GM19463 (cell line): Measurements from ENCODE around the gene CREB3L1.
A peak's percentile ranks its signal among the peaks of the same experiment; 100 is the strongest.

Source experiments
- ATAC-seq: cut with Tn5 transposase; IDR thresholded peaks from one replicate; pipeline ENCODE4 v1.9.1; 2021; ENCODE audit warnings: mild to moderate bottlenecking, moderate library complexity; ENCODE audit not compliant: unreplicated experiment

The CREB3L1 gene

DNA sequence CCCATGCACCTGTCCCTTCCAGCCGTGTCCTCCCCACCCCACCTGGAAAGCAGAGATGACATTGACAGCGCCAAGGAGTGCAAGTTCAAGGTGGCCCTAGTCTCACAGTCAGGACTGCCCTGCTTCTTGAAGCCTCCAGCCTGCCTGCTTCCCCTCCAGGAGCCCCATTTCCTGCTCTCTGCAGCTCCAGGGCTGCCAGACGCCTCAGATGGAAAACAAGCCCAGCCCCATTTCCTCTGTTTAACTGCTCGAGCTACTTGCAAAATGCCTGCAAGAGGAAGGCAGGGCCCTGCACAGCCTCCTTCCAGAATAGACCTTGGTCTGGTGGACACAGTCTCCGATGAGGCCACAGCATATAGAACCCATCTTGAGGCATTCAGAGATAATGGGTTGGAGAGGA, 64.8 kb downstream of the CREB3L1 start:
- ATAC-seq: no peak

DNA sequence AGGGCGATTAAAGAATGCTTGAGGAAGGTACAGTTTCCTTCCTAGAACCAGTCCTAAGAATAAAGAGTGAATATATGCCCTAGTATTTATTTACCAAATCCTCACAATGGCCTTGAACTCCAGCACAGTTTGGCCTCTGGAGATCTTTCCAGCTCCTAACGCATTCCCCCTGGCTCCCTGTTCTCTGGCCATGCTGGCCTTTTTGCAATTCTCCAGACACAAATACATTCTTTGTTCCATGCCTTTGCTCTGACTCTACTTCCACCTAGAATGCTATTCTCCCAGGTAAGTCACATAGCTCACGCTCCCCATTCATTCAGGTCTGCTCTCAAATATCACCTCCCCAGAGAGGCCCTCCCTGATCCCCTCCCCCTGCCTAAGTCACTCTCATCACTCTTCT, 66.1 kb downstream of the CREB3L1 start:
- no peak for ATAC-seq

DNA sequence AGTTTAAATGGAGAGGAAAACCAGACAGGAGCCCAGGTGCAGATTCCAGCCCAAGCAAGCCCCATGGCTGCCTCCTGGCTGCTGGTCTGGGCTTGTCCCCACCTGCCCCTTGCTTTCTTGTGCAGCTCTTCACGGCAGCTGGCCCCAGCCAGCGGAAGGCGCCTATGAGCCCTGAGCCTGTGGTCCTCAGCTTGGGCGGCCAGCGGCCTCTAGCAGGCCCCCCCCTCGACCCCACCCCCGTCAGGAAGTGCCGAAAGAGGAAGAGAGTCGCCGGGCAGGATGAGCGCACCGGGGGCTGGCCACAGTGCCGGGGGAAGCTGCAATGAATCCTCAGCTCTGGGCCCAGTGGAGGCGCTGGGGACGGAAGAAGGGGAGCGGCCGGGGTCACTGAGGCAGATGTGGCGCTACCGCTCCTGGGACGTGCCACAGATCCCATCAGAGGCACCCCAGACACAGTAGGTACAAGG, 67.7 kb downstream of the CREB3L1 start:
- ATAC-seq: no peak

DNA sequence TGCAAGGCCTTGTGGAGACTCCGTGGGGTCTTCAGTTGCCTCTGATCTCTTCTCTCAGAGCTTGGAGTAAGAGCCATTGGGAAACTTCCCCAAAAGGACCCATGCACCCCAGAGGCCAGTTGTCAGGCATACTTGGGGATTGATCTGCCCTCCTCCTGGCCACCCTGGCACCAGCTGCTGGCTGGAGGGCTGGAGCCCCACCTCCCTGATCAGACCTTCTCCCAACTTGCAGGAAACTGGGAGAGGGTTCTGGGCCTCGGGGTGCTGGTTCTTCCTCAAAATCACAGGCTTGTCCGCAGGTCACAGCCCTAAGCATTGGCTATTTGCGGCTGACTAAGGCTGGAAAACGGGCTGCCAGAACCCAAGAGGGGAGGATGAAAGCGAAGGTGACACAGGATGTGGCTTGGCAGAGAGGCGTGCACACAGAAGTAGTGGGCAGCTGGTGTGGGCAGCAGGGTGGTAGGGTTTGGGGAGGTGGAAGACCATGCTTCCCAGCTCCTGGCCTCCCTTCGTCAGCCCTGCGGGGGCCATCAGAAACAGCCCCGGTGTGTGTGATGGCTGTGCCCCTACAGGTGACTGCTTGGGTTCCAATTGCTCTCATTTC, 68.5 kb downstream of the CREB3L1 start:
- ATAC-seq: no peak

DNA sequence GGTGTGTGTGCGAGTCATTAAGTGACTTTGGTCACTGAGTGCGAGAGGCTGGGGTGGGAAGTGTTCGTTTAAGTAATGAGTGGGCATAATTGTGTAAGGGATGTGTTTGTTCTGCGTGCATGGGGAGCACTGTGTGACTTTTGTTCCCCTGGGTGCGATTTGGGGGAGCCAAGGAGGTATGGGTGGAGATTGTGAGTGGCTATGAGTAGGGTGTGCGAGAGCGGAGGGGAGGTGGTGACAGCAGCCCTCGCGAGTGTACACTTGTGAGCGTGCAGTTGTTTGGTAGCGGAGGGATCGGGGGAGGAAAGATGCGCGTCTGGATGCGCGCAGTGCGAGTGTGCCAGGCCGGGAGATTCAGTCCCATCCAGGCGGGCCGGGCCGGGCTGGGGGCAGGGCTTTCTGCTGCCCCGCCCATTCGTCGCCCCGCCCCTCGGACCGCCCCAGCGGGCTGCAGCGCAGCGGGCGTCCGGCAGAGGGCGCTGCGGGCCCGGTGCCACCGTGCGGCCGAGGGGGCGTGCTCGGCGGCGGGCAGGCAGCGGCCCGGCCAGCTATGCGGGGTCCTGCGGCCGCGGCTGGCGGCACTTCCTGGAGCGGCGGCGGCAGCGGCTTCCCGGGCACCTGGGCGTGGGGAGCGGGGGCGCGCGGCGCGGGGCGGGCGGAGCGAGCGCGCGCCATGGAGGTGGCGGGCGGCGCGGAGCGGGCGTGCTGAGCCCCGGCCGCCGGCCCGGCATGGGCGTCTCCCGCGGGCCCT, 69.6 kb downstream of the CREB3L1 start, which contains the start of gene DGKZ:
Gene DGKZ (plus strand): TSS at position 578 of the 751 bp plus-strand sequence. CDS start 197 bp downstream, outside the sequence.
- ATAC-seq: peak; percentile 68

DNA sequence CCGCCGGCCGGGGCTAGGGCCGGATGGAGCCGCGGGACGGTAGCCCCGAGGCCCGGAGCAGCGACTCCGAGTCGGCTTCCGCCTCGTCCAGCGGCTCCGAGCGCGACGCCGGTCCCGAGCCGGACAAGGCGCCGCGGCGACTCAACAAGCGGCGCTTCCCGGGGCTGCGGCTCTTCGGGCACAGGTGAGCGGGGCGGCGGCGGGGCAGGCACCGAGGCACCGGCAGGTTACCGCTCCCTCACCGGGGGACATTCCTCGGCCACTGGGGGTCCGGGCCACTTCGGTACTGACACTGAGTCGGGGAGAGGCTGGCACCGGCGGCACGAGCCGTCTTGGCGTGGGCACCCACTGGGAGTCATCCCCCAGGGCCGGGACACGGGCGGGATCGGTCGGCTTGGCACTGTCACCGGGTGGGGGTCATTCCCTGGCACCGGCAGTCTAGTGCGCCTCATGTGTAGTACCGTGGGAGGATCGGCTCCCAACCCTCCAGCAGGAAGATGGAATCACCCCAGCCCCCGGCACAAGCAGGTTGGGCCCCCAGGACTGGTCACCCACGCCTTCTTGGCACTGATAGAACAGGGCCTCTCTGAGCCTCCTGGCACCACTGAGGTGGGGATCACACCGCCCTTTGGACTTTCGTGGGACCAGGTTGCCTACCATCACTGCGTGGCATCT, 70.3 kb downstream of the CREB3L1 start:
- ATAC-seq: no peak

DNA sequence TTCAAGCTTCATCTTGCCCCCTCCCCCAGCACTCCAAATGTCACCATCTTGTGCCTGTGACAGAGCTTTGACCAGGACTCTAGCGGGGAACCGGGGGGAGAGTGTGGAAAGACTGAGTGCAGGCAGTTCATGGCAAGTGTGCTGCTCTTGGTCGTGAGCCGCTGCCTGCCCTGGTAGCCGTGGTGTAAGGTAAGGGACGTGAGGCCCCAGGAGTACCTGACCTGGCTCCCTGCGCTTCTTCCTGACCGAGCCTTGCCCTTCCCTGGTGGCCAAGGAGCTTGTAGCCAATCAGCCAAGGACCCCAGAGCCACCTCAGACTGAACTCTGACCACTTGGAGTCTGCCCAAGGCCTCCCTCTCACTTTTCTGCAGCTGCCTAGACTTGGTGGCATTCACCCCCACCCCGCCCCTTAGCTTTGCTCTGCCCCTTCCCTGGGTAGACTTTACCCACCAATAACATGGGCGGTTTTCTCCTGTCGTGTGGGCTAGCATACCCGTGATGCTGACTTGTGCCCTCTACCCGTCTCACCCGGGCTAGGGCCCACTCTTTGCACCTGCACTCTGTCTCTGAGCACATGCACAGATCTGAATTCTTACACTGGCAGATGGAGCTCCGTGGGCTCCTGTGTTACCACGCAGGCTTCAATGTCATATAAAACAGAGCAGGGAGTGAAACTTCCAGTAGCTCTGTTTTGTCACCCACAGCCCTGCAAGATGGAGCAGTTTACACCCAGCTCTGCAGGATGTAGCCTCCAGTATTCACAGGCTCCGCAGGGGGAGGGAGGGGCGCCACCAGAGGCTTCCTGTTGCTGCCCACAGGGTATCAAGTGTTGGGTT, 71.3 kb downstream of the CREB3L1 start:
- peak; percentile 29 for ATAC-seq

DNA sequence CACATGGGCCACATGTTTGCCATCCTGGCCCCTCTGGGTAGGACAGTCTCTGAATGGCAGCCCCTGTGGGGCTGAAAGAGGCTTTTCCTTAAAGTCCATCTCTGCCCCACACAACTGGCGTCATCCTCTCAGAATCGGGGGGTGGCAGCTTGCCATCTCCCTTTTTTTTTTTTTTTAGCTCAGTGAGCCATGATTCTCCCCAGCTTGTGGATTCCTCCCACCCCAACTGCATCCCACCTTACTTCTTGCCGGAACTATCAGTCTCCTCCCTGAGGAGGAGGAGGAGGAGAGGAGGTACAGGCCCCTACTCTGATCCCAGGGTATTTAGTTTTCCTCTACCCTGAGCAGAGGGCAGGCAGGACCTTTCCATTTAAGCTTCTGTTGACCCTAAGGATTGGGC, 73.2 kb downstream of the CREB3L1 start:
- no peak for ATAC-seq

DNA sequence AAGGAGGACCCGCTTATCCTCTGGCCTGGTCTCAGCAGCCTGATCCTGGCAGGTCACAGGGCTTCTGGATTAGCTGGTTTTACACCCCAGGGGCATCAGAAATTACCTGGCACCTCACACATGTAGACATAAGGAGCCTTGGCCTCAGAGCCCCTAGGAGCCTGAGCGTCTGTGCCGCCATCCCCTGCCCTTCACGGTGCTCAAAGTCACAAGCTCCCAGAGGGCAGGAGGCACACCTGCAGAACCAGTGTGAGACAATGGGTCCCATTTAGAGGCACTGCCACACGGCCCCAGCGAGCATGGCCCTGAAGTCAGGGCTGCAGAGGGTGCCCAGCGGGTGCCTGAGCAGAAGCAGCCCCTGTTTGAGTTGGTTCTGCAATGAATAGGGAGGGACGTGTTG, 73.7 kb downstream of the CREB3L1 start:
- ATAC-seq: no peak

DNA sequence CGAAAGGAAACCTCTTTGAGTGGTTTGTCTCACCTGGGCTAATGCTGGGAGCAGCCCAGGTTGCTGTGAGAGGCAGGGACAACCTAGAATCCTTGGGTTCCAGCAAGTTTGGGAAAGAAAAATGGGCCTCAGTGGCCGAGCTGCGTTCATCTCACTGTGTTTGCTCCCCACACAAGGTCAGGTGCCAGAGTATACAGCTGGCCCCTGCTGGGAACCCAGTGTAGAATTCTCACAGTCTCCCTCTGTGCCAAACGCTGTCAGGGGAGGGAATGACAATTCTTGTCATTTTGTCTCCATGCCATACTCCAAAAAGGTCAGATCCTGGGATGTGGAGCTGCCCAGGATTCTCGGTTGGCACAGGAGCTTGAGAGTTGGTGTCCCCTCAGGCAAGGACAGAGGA, 74.1 kb downstream of the CREB3L1 start:
- no peak for ATAC-seq

DNA sequence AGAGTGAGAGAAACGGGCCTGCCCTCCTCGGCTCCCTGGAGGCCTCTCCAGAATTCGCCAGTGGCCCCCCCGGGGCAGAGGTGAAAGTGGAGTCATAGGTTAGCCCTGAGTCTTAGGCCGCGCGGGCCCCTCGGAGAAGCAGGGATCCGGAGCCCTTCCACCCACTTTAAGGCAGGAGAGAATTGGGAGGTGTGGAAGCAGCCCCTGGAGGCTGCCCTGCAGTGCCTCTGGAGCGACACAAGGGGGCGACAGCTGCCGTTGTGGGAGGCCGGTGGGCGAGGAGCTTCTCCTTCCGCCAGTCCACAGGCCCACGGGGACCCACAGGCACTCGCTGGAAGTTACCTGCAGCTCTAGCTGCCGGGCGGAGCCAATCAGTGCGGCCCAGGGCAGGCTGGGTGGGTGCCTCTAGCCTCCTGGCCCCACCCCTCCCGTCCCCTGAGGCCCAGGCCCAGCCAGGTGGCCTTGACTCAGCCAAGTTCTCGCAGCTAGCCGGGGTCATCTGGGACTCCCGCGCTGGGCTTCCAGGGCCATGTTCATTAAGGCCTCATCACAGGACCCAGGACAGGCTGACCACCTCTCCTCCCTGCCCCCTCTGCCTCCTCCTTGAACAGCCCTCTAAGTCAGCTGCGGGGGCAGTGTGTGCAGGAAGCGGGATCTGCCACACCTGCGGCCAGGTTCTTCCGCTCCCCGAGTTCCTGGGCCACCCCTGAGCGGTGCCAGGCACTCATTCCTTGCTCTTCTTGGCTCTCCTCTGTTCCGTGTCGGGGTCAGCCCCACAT, 74.8 kb downstream of the CREB3L1 start:
- no peak for ATAC-seq

DNA sequence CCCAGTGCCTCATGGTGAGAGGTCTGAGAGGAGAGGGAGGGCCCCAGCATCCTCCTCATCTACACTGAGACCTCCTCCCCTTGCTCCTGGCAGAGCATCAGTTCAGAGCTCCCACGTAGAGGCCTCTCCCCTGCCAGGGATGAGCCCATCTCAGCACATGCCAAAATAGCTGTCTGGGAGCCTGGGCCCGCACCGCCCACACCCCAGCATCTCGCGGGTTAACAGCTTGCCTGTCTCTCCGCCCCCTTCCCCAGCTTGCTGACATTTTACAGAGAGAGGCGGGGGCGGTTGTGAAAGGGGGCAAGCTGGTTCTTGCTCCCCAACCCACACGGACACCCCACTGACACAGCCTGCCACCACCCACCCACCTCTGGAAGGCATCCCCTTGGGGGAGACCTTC, 76.2 kb downstream of the CREB3L1 start:
- ATAC-seq: no peak

DNA sequence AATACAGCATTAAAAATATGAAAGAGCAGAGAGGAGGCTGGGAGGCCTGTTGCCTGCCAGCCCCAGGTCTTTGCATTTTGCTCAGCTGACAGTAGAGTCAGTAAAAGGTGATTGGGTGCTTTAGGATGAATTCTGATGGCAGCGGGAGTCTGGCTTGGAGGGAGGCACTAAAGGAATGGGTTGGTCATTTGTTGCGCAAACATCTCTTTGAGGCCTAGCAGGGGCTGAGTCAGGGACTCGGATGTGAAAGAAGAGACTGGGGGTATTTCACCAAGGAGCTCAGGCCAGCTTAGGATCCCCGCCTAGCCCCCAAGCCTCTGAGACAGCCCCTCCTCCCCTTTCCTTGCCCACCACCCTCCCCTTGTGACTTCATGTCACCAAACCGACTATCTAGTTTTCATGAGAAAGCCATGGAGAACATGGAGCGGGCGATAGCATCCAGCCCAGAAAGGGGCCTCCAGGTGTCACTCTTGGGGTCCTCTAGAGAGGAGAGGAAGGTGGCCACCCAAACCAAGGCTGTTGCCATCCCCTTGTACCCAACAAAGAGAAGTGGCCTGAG, 79.5 kb downstream of the CREB3L1 start:
- ATAC-seq: no peak

DNA sequence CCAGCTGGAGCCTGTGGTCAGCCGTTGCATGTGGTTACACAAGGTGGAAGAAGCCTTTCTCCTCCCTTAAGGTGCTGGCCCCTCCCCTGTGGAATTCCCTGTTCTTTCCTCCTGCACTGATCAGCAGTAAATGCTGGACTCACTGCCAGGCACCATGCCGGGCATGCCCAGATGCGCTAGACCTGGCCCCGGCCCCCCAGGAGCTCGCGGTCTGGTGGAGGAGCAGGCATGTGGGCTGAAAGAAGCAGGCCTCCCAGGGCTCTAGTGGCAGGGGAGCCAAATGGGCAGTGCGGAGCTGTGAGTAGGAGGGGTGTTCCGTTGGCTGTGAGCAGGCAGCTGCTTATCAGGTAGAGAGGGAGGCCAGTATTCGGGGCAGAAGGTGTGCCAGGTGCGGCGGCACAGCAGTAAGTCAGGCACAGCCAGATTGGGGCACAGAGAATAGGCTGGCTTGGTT, 80.0 kb downstream of the CREB3L1 start:
- ATAC-seq: no peak

DNA sequence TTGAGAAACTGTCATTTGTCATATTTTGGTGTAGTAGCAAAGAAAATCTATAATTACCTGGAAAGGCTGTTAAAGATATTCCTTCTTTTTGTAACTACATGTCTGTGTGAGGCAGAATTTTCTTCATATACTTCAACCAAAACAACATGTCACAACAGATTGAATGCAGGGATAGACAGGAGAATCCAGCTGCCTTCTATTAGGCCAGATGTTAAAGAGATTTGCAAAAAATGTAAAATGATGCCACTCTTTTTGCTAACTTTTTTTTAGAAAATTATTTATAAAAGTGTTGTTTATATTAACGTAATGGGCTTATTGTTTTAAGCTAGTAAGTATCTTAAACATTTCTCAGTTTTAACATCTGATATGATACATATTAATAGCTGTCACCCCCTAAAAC, 82.5 kb downstream of the CREB3L1 start:
- no peak for ATAC-seq

DNA sequence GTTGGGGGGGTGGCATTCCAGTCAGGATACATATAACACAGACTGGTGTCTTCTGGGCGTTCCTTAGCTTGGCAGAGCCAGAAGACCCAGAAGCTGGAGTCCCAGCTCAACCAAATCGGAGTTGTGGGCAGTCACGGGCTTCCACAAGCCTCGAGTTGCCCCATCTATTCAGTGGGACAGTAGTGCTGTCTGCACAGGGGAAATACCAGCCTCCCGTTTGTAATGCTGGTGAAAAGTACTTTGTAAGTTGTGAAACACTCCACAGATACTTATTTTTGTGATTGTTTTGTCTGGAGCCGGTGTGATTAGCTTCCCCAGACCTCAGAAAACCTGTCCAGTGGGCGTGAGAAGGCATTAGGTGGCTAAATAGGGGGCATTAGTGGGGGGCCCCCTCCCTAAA, 83.4 kb downstream of the CREB3L1 start:
- peak; percentile 17 for ATAC-seq

DNA sequence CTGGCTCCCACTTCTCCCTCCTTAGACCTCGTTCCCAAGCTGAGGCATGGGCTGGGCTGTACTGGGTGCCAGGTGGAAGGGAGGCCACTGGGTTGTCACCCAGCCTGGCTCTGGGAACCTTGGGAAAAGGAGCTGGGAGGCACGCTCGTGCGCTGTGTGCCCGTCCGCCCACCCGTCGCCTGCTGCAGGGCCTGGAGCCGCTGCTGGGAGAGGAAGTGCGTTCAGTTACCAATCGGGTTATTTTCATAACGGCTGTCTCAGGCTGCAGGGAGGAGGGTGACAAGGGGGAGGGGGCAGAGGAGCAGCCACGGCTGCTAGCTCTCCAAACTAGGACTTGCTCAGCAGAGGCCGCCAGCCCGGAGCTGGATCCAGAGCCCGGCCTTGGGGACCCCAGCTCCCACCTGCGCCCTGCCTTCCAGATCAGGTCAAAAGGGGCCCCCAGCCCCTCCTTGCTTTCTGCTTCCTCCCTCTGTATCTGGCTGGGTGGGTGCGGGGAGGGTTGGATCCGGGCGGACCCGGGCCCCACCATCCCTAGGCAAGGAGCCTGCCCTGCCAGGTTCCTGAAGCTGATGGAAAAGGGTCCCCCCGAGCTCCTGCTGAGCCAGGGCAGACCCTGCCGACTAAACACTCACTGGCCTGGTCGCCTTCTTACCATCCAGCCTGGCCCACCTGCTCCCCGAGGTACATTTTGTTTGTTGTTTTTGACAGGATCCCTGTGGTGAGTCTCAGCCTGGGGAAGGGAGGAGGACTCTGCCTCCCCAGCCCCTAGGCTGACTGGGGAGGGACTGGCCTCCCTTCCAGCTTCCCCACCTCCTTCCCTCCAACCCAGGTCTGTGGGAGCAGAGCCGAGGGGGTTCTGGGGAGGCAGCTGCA, 84.1 kb downstream of the CREB3L1 start:
- ATAC-seq: peak; percentile 95

DNA sequence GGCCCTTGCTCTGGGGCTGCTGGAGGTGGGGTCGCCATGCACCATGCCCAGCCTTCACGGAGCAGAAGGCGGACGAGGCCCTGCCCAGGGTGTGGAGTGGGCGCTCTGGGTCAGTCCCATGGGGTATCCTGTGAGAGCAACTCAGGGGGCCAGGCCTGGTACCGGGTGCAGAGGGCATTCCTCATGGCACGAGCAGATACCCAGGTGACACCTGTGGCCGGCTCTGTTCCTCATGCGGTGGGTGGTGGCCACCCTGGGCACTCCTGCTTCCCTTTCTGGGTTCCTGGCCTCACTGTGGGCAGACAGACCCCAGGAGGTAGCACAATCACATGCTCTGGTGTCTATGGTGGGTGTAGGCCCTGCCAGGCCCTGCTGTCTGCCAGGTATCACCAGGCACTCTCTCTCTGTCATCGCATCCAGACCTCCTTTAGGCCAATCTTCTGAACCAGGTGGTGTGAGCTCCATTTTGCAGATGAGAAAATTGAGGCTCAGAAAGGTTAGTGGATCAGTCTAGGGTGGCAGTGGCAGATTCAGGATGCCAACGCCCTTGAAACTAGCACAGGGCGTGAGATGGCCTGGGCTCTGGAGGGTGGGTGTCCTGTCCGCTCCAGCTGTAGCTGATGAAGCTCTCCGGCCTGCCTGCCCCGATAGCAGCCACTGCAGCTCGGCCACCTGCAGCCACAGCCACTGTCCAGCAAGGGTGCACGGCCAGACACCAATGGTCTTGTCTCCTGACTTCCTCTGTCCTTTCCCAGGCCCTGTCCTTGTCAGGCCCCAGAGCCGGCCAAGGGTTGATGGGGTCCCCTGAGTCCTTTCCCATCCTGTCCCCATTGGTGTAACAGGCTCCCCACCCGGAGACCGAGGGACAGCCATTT, 84.9 kb downstream of the CREB3L1 start:
- no peak for ATAC-seq
